Stomach (tissue), 9 donors: ENCODE data around the gene SH3TC1. TPM values are rescaled to one million over a fixed set of nuclear protein-coding genes. Genes with fewer than 3 reads are reported as not detected.

Experiments
- DNase-seq, 2 donors: peaks; one replicate each; pipeline versions ENCODE4 v3.0.0 to v3.0.0-alpha.2; 2013 to 2019
- H3K27ac ChIP-seq, 5 donors: fragments of 200-600 bp in 4 of 5; sonication (generic) in 4 of 5; one replicate each; pipeline ENCODE4 v1.5.1; 2013 to 2019; ENCODE audit warnings: mild to moderate bottlenecking in 1 of 5, moderate library complexity in 1 of 5
- H3K27me3 ChIP-seq, 3 donors: fragments of 200-600 bp; sonication (generic); one replicate each; pipeline ENCODE4 v1.5.1; 2017 to 2019; ENCODE audit warnings: mixed run types in 1 of 3
- H3K36me3 ChIP-seq, 4 donors: fragments of 200-600 bp; sonication (generic); 1 replicate in 3 of 4; 2 replicates in 1 of 4; pipeline ENCODE4 v1.5.1; 2016 to 2019
- H3K4me1 ChIP-seq, 4 donors: fragments of 200-600 bp; sonication (generic); one replicate each; pipeline ENCODE4 v1.5.1; 2016 to 2019
- H3K4me3 ChIP-seq, 4 donors: fragments of 200-600 bp; sonication (generic) in 3 of 4; one replicate each; pipeline ENCODE4 v1.5.1; 2016 to 2019; ENCODE audit warnings: mild to moderate bottlenecking in 1 of 4
- H3K9me3 ChIP-seq, 4 donors: fragments of 200-600 bp; sonication (generic); one replicate each; pipeline ENCODE4 v1.5.1; 2016 to 2019
- EP300 ChIP-seq: sonication (generic); formaldehyde crosslinking; IDR thresholded peaks from one replicate; pipeline ENCODE4 v1.6.1; 2017; ENCODE audit warnings: antibody characterized with exemption
- POLR2A ChIP-seq, 4 donors: fragments of 450-650 bp; IDR thresholded peaks; one replicate each; pipeline ENCODE4 v1.6.1; 2016; ENCODE audit warnings: antibody characterized with exemption in 4 of 4, control low read depth in 2 of 4, mild to moderate bottlenecking in 1 of 4, moderate library complexity in 1 of 4
- POLR2AphosphoS5 ChIP-seq, 3 donors: sonication (generic); formaldehyde crosslinking; IDR thresholded peaks; one replicate each; pipeline ENCODE4 v1.6.1; 2016; ENCODE audit warnings: antibody characterized with exemption in 3 of 3
- WGBS, 5 donors: extraction: QIAGEN DNeasy Blood & Tissue Kit in 3 of 5; methylation state at CpG; one replicate each; pipeline versions ENCODE4 v1.1.5 to v1.1.7; 2013 to 2018; 5-methylcytosine and 5-hydroxymethylcytosine counted together
- intact Hi-C: fragments of 100-400 bp; cut with DNase I; formaldehyde crosslinking; loops from one replicate; pipeline ENCODE4 v1.15.1; 2023; ENCODE audit warnings: low total_unique reads
- polyA plus RNA-seq, 3 donors: library from polyadenylated mRNA; stranded (reverse); fragments of 200-250 nt; gene quantifications; one replicate each; pipeline ENCODE4 v1.2.3, GENCODE V29; 2013
- total RNA-seq, 5 donors: library from RNA; depleted of rRNA; stranded (reverse); fragments of >200 nt; gene quantifications; one replicate each; pipeline versions ENCODE4 v1.1.0 to v1.2.3, GENCODE V29; 2014 to 2016
- TF ChIP-seq, protein P1 (sequence below), 7 experiments: fragments of 450-650 bp in 4 of 7; fragments of 200-600 bp in 3 of 7; sonication (generic) in 3 of 7; IDR thresholded peaks; one replicate each; pipeline ENCODE4 v1.5.1; 2016 to 2019; ENCODE audit warnings: antibody characterized with exemption in 7 of 7, control low read depth in 2 of 7, mild to moderate bottlenecking in 1 of 7
- donor health status: healthy with polysubstance abuse.
- donor health status: Bipolar disorder and iron deficiency.
- donor health status: healthy.

SH3TC1 gene
- total and polyA plus RNA-seq, 8 donors: 12.0 to 96.2 (median 27.9) TPM

- H3K4me3 ChIP-seq: no peak overlapping the region
- intact Hi-C loops: no loop called here
- H3K27ac ChIP-seq: no peak overlapping the region
- WGBS, 5 donors: 77 to 83% (median 82%) methylated on average over 5 to 7 of the region's 7 CpGs
- H3K36me3 ChIP-seq: peaks cover 6 to 83% (median 62%) of the 10 kb centered on the region in 4 donors
- no peaks in the 10 kb centered on the region for H3K9me3 ChIP-seq
- no peak for DNase-seq
- no peak for TF ChIP-seq POLR2A (IDR thresholded peaks at IDR 0.05)
- no peak for TF ChIP-seq EP300
- no peak for TF ChIP-seq POLR2AphosphoS5 (IDR thresholded peaks at IDR 0.05)
- TF ChIP-seq, protein P1, sequence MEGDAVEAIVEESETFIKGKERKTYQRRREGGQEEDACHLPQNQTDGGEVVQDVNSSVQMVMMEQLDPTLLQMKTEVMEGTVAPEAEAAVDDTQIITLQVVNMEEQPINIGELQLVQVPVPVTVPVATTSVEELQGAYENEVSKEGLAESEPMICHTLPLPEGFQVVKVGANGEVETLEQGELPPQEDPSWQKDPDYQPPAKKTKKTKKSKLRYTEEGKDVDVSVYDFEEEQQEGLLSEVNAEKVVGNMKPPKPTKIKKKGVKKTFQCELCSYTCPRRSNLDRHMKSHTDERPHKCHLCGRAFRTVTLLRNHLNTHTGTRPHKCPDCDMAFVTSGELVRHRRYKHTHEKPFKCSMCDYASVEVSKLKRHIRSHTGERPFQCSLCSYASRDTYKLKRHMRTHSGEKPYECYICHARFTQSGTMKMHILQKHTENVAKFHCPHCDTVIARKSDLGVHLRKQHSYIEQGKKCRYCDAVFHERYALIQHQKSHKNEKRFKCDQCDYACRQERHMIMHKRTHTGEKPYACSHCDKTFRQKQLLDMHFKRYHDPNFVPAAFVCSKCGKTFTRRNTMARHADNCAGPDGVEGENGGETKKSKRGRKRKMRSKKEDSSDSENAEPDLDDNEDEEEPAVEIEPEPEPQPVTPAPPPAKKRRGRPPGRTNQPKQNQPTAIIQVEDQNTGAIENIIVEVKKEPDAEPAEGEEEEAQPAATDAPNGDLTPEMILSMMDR (IDR thresholded peaks at IDR 0.05): no peak
- H3K4me1 ChIP-seq: peaks cover 0 to 25% (median 18%) of the 10 kb centered on the region in 4 donors
- H3K27me3 ChIP-seq: no peaks in the 10 kb centered on the region
Observed at GRCh38 chr4:8213121-8213520, 14.0 kb downstream of the SH3TC1 start.

DNA sequence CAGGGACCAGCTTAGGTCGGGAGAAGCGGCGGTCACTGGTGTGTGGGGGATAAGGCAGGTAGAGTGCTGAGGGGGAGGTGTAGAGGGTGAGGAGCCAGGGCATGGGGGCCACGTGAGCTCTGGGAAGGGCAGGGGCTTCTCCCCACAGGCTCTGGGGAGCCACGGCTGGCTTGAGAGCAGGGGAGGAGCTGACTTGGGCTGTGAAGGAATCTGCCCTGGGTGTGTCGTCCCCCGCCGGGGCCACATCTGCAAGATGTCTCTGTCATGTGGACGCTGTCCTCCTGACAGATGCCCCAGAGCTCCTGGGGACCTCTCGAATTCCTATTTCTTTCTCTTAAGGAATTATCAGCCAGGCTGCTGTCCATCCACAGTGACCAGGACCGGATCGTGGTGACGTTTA lies 15.0 kb downstream of the SH3TC1 start:
- TF ChIP-seq, protein P1 (IDR thresholded peaks at IDR 0.05): no peak
- TF ChIP-seq EP300 (no peak), POLR2A (IDR thresholded peaks at IDR 0.05) (no peak), POLR2AphosphoS5 (IDR thresholded peaks at IDR 0.05) (no peak)
- Histone ChIP-seq H3K4me1 (peaks cover 0 to 25% (median 18%) of the 10 kb centered on the region in 4 donors), H3K9me3 (no peaks in the 10 kb centered on the region), H3K27ac (peak overlapping the region in 1 of 5 donors; percentile 26), H3K36me3 (peaks cover 6 to 84% (median 64%) of the 10 kb centered on the region in 4 donors), H3K27me3 (no peaks in the 10 kb centered on the region), H3K4me3 (no peak overlapping the region)
- no peak for DNase-seq
- intact Hi-C loops: no loop called here
- WGBS, 5 donors: 76 to 83% (median 83%) methylated on average over 12 to 13 of the region's 13 CpGs

DNA sequence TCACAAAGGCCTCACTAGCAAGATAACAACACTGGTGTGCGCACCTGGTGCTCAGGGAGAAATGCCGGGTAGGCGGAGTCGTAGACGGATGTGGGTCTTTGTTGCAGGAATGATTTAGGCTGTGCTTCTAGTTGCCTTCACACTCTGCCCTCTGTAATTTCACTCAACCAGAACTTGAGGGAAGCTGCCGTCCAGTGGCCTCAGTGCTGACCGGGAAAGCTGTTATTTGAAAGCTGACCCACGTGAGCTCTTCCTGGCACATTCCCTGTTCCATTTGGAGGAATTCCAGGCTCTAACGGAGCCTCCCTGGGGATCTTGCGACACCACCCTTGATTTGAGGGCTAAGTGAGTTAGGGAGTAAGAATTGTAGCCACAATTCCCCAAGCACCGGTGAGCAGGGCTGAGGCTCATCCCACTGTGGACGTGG lies 15.9 kb downstream of the SH3TC1 start:
- TF ChIP-seq, protein P1 (IDR thresholded peaks at IDR 0.05): no peak
- peak in 2 of 3 donors; percentile 41 to 56 for TF ChIP-seq POLR2AphosphoS5 (IDR thresholded peaks at IDR 0.05)
- Histone ChIP-seq H3K4me1 (peaks cover 0 to 25% (median 18%) of the 10 kb centered on the region in 4 donors), H3K27me3 (no peaks in the 10 kb centered on the region), H3K9me3 (no peaks in the 10 kb centered on the region), H3K36me3 (peaks cover 4 to 84% (median 64%) of the 10 kb centered on the region in 4 donors), H3K4me3 (no peak overlapping the region), H3K27ac (peak overlapping the region in 3 of 5 donors; percentile 6 to 26 (median 21))
- intact Hi-C loops: no loop called here
- WGBS, 5 donors: 26 to 38% (median 35%) methylated on average over 10 to 12 of the region's 12 CpGs
- peak; percentile 52 to 73 for DNase-seq

DNA sequence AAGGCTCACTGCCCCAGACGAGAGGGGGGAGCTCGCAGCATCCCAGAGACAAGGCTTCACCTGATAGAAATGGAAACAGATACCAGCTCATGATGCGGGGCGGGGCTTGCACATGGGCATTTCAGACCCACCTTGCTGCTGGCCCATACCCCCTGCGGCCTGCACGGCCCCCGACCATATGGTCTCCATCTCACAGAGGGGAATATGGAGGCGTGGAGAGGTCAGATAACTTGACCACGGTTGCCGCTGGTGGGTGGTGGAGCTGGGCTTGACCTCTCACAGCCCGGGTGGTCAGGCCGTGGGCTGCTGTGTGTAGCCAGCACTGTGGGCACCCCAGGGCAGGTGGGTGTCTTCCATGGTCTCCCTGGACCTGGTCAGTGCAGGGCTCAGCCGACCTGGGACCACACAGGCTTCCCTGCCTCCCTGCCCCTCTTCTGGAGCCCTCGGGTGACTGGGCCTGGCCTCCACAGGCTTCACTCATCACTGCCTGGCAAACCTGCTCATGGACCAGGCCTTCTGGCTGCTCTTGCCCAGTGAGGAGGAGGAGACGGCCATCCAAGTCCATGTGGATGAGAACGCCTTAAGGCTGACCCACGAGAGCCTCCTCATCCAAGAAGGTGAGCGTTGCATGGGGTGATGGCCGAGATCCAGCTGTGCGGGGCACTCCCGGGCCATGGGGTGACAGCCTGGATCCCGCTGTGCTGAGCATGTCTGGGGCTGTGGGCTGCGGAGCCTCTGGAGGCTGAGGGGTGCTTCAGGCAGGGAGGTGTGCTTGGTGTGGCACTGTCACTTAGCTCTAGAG lies 16.8 kb downstream of the SH3TC1 start:
- no peaks in the 10 kb centered on the region for H3K9me3 ChIP-seq
- intact Hi-C loops: no loop called here
- WGBS, 5 donors: 88 to 92% (median 91%) methylated on average over 15 to 23 of the region's 23 CpGs
- peaks cover 8 to 89% (median 70%) of the 10 kb centered on the region in 4 donors for H3K36me3 ChIP-seq
- DNase-seq: no peak
- H3K27ac ChIP-seq: no peak overlapping the region
- no peaks in the 10 kb centered on the region for H3K27me3 ChIP-seq
- no peak for TF ChIP-seq EP300
- H3K4me1 ChIP-seq: peaks cover 0 to 33% (median 18%) of the 10 kb centered on the region in 4 donors
- no peak overlapping the region for H3K4me3 ChIP-seq
